GM18873 (cell line): Measurements from ENCODE around the gene PAFAH1B1.
"Not testable (repeated sequence)": the region's sequence is repeated elsewhere in the genome, so short reads cannot be mapped to it uniquely, and the experiment has no call there.

Source experiments
- ATAC-seq: cut with Tn5 transposase; IDR thresholded peaks from one replicate; pipeline ENCODE4 v1.9.1; 2021; ENCODE audit warnings: mild to moderate bottlenecking, moderate library complexity, moderate number of reproducible peaks; ENCODE audit not compliant: unreplicated experiment, low FRiP score

PAFAH1B1 gene

GRCh38 chr17:2631211-2631610 lies 37.8 kb downstream of the PAFAH1B1 start:
- ATAC-seq: no peak

DNA sequence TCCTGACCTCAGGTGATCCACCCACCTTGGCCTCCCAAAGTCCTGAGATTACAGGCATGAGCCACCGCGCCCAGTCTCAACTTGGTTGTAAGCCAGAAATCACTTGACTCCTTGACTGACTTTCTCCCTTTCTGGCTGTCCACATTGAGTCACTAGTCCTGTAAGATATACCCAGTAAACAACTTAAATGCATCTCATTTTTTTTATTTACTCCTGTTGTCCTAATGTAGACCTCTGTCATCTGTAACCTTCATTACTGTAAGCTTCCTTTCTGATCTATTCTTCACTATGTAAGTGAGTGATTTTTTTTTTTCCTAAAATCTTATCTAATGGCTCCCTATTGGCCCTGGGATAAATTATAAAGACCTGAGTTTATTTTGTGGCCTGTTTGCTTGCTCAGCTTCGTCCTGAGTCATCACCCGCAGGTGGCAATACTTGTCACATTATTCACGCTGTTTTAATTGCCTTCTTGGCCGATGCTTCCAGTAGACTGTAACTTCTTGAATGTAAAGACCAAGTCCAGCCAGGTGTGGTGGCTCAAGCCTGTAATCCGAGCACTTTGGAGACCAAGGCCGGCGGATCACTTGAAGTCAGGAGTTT lies 41.0 kb downstream of the PAFAH1B1 start:
- ATAC-seq: no peak

- no peak for ATAC-seq
Measured at GRCh38 chr17:2635241-2635640, 41.8 kb downstream of the PAFAH1B1 start.

DNA sequence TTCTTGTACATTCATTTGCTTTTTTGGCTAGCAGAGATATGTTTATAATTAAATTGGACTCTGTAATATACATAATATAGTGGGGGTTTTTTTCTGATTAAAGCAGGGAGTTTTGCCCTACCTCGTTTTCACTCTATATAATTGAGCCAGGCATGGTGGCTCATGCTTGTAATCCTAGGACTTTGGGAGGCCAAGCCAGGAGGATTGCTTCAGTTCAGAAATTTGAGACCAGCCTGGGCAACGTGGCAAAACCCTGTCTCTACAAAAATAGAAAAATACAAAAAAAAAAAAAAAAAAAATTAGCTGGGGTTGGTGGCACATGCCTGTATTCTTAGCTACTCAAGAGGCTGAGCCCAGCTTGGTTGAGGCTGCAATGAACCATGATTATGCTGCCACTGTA lies 42.2 kb downstream of the PAFAH1B1 start:
- no peak for ATAC-seq

GRCh38 chr17:2636169-2636930 lies 42.9 kb downstream of the PAFAH1B1 start:
- no peak for ATAC-seq

DNA sequence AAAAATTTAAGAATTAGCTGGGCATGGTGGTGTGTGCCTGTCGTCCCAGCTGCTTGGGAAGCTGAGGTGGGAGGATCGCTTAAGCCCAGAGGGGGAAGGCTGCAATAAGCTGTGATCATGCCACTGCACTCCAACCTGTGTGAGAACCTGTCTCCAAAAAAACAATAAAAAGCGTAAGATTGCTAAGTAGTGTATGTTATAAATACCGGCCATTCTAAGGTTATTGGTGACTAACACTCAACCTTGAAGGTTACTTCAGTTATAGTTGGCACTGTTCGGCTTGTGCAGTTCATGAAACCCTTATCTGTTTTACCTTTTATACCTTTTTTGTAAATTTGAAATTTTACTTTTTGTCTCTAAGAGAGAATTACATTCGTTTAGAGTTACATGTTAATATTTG lies 44.0 kb downstream of the PAFAH1B1 start:
- no peak for ATAC-seq

GRCh38 chr17:2644971-2645370 lies 51.5 kb downstream of the PAFAH1B1 start:
- no peak for ATAC-seq

DNA sequence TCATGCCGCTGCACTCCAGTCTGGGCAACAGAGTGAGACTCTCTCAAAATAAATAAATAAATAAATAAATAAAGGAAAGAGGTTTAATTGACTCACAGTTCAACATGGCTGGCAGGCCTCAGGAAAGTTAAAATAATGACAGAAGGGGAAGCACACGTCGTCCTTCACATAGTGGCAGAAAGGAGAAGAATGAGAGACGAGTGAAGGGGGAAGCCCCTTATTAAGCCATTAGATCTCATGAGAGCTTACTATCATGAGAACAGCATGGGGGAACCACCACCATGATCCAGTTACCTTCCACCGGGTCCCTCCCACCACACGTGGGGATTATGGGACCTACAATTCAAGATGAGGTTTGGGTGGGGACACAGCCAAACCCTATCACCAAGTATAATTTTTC lies 54.5 kb downstream of the PAFAH1B1 start:
- no peak for ATAC-seq

- ATAC-seq: no peak
Measured at GRCh38 chr17:2649191-2649590, 55.7 kb downstream of the PAFAH1B1 start.

GRCh38 chr17:2652911-2653310 lies 59.5 kb downstream of the PAFAH1B1 start:
- not testable (repeated sequence) for ATAC-seq

DNA sequence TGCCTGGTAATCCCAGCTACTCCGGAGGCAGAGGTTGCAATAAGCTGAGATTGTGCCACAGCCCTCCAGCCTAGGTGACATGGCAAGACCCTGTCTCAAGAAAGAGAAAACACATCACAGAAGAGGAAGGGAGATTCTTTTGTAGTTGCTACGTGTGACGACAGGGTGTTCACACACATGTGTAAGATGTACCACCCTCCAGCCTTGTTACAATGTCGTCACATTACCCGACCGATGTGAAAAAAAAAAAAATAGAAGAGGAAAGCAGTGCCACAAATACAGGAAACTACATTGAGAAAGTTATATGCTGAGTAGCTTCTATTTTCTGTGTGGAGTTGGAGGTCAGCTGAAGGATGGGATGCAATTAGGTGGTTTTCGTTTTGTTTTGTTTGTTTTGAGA lies 62.1 kb downstream of the PAFAH1B1 start:
- ATAC-seq: no peak

DNA sequence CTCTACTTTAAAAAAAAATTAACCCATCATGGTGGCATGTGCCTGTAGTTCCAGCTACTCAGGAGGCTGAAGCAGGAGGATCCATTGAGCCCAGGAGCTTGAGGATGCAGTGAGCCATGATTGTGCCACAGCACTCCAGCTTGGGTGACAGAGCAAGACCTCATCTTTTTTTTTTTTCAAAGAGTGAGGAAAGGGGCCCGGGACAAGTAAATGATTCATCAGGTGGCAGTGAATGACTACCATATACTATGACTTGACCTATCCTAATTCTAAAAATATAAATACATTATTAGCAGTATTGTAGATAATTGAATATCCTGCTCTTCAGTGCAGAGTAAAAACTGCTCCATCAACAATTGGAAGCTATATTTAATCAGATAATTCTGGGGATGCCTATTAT lies 62.8 kb downstream of the PAFAH1B1 start:
- ATAC-seq: no peak

- ATAC-seq: not testable (repeated sequence)
Measured at GRCh38 chr17:2659337-2659736, 65.9 kb downstream of the PAFAH1B1 start.

GRCh38 chr17:2660410-2660809 lies 67.0 kb downstream of the PAFAH1B1 start:
- not testable (repeated sequence) for ATAC-seq

DNA sequence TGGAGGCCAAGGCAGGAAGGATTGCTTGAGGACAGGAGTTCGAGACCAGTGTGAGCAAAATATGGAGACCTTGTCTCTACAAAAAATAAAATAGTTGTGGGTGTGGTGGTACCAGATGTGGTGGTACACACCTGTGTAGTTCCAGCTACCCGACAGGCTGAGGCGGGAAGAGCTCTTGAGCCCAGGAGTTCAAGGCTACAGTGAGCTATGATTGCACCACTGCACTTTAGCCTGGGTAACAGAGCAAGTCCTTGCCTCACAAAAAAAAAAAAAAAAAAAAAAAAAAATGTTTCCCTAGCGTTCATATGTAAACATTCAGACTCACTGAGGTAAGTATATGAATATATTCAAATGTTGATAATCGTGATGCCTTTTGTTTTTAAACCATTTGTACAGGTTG lies 78.6 kb downstream of the PAFAH1B1 start:
- no peak for ATAC-seq

GRCh38 chr17:2679247-2679646 lies 85.8 kb downstream of the PAFAH1B1 start:
- ATAC-seq: not testable (repeated sequence)

DNA sequence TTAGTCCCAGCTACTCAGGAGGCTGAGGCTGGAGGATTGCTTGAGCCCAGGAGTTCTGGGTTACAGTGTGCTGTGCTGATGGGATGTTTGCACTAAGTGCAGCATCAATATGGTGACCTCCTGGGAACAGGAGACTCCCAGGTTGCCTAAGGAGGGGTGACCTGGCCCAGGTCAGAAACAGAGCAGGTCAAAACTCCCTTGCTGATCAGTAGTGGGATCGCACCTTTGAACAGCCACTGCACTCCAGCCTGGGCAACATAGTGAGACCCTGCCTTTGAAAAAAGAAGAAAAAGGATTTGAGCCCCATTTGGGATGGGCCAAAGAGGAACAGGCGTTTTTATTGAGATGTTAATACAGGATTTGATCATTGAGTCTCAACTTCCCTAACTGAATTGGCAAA lies 87.5 kb downstream of the PAFAH1B1 start:
- no peak for ATAC-seq

DNA sequence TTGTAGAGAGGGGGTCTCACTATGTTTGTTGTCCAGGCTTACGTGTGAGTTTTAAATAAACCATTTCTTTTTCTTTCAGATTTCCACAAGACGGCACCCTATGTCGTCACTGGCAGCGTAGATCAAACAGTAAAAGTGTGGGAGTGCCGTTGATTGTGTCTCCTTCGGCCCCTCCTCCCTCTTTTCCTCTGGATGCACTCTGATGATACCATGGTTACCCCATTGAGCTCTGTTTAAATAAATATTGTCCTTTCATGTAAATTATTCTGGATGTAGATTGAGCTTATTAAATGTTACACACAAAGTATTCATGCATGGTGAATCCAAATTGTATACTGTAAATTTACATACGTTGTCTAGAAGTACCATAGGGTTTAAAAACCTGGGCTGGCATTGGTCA lies 88.2 kb downstream of the PAFAH1B1 start:
- no peak for ATAC-seq

GRCh38 chr17:2682176-2682938 lies 88.9 kb downstream of the PAFAH1B1 start:
- ATAC-seq: no peak

- no peak for ATAC-seq
Measured at GRCh38 chr17:2683912-2684311, 90.5 kb downstream of the PAFAH1B1 start.

DNA sequence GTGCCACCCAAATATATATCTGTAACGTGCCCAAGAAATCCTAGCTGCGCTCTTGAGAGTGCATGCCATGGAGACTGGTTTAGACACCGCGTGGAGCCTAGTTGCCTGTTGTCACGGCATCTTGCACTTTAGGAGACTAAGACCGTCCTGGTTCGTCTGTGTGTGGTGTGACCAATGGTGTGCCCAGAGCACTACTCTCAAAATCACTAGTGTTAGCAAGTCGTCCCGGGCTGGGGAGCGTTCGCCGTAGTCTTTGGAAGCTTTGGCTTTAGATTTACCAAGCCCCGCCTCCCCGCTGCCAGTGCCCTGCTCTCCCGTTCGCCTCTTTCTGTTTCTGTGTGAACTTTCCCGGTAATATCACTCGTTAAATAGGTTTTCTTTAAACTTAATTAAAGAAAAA lies 91.1 kb downstream of the PAFAH1B1 start:
- ATAC-seq: no peak

DNA sequence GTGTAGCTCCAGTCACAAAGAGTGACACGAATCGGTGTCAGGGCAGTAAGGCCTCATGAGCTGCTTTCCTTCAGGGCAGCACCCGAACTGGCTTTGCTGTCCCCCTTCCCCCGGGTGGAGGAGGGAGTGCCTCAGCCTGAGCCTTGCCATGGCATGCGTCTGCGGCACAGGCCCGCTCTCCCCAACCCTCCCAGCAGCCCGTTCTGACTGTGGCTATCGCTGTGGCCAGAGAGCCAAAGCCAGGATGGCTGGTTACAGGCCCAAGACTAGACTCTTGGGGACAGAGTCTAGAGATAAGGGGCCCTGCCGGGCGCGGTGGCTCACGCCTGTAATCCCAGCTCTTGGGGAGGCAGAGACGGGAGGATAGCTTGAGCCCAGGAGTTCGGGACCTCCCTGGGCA lies 92.2 kb downstream of the PAFAH1B1 start:
- no peak for ATAC-seq
